Mucosa of rectum (tissue), 2 donors: Measurements from ENCODE around the gene LRRC32.

Experiments
- H3K27ac ChIP-seq, 2 donors: one replicate each; pipeline ENCODE4 v1.7.0; 2013; ENCODE audit warnings: inconsistent platforms in 2 of 2, low read depth in 2 of 2, low read length in 2 of 2
- H3K27me3 ChIP-seq, 2 donors: one replicate each; pipeline ENCODE4 v1.7.0; 2013; ENCODE audit warnings: low read length in 2 of 2; ENCODE audit not compliant: control insufficient read depth in 2 of 2, insufficient read depth in 2 of 2
- H3K36me3 ChIP-seq, 2 donors: one replicate each; pipeline ENCODE4 v1.7.0; 2013; ENCODE audit warnings: low read length in 2 of 2; ENCODE audit not compliant: control insufficient read depth in 2 of 2, insufficient read depth in 2 of 2
- H3K4me1 ChIP-seq, 2 donors: one replicate each; pipeline ENCODE4 v1.7.0; 2013; ENCODE audit warnings: low read length in 2 of 2, mild to moderate bottlenecking in 1 of 2; ENCODE audit not compliant: control insufficient read depth in 2 of 2, insufficient read depth in 2 of 2
- H3K4me3 ChIP-seq, 2 donors: one replicate each; pipeline ENCODE4 v1.7.0; 2013; ENCODE audit warnings: low read length in 2 of 2
- H3K9ac ChIP-seq, 2 donors: one replicate each; pipeline ENCODE4 v1.7.0; 2013; ENCODE audit warnings: low read length in 2 of 2, low read depth in 1 of 2, mild to moderate bottlenecking in 1 of 2
- H3K9me3 ChIP-seq, 2 donors: one replicate each; pipeline ENCODE4 v1.7.0; 2013; ENCODE audit warnings: low read length in 2 of 2; ENCODE audit not compliant: control insufficient read depth in 2 of 2
- donor health status: healthy.
- donor health status: Normal muscosa, but diverticular disease.

Gene LRRC32

DNA sequence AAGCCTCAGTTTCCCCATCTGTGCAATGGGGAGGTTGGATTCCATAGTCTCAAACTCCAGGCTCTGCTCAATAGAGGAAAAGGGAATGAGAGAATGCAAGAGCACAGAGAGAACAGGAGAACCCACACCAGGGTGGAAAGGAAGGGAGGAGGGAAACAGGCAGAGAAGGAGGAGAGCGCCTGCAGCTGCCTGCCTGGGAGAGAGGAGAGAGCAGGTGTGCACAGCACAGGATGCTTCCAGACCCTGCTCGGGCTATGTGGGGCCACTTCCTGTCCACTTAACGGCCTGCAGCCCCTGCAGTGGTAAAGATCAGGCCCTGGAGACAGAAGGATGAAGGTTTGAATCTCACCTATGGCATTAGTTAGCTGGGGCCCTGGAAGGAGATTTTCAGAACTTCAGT lies 12.3 kb downstream of the LRRC32 start:
- no peak overlapping the region for H3K9ac ChIP-seq
- H3K4me1 ChIP-seq = peaks cover 13 to 20% of the 10 kb centered on the region in 2 donors
- H3K27me3 ChIP-seq = no peaks in the 10 kb centered on the region
- no peak overlapping the region for H3K4me3 ChIP-seq
- H3K36me3 ChIP-seq = peaks cover 0 to 3% of the 10 kb centered on the region in 2 donors
- no peaks in the 10 kb centered on the region for H3K9me3 ChIP-seq
- H3K27ac ChIP-seq = no peak overlapping the region

DNA sequence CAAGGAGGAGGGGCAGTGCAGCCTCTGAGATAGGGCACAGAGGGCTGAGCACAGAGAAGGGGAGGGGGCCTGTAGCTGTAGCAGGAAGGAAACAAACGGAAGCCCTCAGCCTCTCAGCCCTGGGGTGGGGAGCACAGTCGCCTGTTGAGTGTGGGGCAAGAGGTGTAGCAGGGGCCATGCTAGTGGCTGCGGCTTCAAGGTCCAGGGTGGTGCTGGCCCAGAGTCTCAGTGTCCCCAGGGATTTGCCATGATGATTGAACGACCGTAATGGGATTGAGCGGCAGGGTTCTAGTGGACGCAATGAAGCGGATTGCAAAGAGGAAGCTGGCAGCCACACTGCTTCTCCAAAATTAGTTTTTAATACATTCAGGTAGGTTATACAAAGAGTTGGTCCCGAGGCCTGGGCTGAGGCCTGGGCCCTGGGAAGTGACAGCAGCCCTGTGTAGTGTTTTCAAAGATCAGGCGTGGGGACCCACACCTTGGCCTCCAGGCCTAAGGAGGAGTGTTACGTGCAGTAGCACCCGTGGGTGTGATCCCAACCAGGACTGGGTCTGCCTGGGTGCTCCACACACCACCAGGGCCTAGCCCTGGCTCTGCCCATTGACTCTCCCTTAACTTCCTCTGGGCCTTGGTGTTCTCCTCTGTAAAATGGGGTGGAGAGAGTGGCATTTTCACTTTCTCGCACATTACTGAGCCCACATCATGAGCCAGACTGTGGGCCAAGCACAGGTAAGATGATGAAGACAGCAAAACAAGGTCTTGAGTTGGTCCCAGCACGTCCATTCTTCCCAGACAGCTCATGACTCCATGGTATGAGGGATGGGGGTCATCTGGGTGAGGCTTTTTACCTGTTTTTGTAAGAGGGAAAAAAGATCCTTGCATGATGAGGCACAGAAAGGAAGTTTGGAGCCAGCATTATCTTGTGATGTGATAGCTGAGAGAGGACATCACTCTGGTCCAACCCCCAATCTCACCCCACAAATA lies 13.1 kb downstream of the LRRC32 start:
- H3K9me3 ChIP-seq = no peaks in the 10 kb centered on the region
- H3K27me3 ChIP-seq = no peaks in the 10 kb centered on the region
- peaks cover 0 to 3% of the 10 kb centered on the region in 2 donors for H3K36me3 ChIP-seq
- no peak overlapping the region for H3K9ac ChIP-seq
- peak overlapping the region; percentile 41 to 65 for H3K27ac ChIP-seq
- H3K4me3 ChIP-seq = no peak overlapping the region
- H3K4me1 ChIP-seq = peaks cover 13 to 22% of the 10 kb centered on the region in 2 donors

DNA sequence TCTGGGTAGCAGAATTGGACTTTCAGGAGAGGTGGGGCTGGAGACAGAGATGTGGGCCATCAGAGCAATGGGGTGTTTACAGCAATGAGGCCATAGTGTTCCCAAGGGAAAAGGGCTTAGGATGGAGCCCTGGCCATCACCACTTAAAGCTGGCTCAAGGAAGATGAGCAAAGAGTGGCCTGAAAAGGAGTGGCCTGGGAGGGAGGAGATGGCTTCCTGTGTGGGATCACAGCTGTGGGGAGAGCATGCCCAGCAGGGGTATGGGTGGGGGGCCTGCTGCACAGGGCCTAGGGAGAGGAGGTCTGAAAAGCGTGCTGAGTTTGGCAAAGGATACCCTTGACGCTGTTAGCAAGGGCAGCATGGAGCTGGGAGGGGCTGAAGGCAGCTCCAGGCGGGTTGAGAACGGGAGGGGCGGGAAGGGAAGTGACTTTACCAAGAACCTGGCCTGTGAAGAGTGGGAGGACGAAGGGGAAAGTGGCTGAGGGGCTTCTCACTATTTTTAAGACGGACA lies 13.9 kb downstream of the LRRC32 start:
- no peak overlapping the region for H3K4me3 ChIP-seq
- peaks cover 13 to 22% of the 10 kb centered on the region in 2 donors for H3K4me1 ChIP-seq
- H3K9ac ChIP-seq = no peak overlapping the region
- peak overlapping the region; percentile 41 to 65 for H3K27ac ChIP-seq
- H3K36me3 ChIP-seq = peaks cover 0 to 3% of the 10 kb centered on the region in 2 donors
- no peaks in the 10 kb centered on the region for H3K9me3 ChIP-seq
- H3K27me3 ChIP-seq = no peaks in the 10 kb centered on the region

DNA sequence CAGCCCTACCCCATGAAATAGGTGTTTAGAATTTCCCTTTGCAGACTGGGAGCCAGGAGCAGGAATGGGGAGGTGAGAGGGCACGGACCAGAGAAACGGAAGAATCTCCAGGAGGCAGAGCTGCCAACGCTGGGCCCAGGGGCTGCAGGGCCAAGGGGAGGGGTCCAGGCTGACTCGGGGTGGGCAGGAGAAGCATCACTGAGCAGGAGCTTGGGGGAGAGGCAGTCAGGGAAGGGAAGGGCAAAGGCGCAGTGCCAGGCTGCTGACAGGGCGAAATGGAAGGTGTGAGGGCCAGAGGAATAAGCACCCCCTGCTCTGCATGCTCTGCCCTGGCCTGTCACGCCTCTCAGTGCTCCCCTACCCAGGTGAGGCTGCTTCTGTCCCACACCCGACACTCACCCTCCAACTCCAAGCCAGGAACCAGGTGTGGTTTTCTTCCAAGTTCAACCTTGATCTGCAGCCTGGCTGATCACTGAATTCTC lies 14.5 kb downstream of the LRRC32 start:
- H3K4me1 ChIP-seq = peaks cover 13 to 22% of the 10 kb centered on the region in 2 donors
- no peak overlapping the region for H3K9ac ChIP-seq
- no peaks in the 10 kb centered on the region for H3K27me3 ChIP-seq
- peaks cover 0 to 3% of the 10 kb centered on the region in 2 donors for H3K36me3 ChIP-seq
- no peak overlapping the region for H3K4me3 ChIP-seq
- H3K27ac ChIP-seq = peak overlapping the region; percentile 34 to 65
- H3K9me3 ChIP-seq = no peaks in the 10 kb centered on the region

DNA sequence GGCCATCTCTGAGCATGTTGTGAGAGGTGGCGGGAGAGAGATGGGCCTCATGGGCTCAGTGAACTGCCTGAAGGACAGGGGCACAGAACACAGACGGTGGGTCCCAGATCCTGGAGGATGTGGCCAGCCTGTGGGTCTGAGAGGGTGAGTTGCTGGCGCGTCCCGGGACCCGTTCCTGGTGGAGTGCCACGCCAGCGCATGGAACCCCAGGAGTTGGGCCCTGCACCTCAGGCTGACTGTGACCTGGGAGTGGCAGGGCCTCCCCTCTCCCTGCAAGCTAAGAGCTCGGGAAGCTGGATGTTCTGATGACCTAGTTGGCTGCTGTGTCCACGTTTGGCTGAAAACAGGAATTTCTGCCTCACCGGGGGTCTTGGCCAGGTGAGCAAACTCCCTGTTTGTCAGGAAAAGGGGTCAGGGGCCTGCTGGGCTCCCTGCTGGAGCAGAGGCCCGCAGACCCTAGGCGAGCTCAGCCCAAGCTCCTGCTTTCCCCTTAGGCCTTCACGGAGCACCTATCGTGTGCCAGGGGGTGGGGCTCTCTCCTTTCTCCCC lies 15.0 kb downstream of the LRRC32 start:
- Histone ChIP-seq H3K9me3 (no peaks in the 10 kb centered on the region), H3K4me1 (peaks cover 13 to 22% of the 10 kb centered on the region in 2 donors), H3K27ac (peak overlapping the region; percentile 65 to 68), H3K36me3 (peaks cover 0 to 3% of the 10 kb centered on the region in 2 donors), H3K9ac (no peak overlapping the region), H3K27me3 (no peaks in the 10 kb centered on the region), H3K4me3 (no peak overlapping the region)

DNA sequence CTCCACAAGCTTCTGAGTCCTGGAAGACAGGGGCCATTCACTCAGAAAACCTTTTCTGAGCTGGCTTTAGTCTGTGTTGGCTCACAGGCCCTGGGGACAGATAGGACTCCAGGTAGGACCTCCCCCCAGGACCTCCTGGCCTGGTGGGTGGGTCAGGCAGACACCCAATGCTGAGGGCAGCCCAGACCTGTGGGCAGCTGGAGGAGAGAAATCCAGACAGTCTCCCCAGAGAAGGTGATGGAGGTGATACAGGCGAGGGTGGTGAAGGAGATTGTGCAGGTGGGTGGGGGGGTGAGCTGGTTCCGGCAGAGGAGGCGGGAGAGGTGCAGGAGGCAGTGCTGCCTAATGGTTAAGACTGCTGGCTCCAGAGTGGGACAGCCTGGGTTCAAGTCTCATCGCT lies 15.6 kb downstream of the LRRC32 start:
- no peak overlapping the region for H3K4me3 ChIP-seq
- H3K27ac ChIP-seq = peak overlapping the region; percentile 65 to 68
- peaks cover 0 to 3% of the 10 kb centered on the region in 2 donors for H3K36me3 ChIP-seq
- no peaks in the 10 kb centered on the region for H3K9me3 ChIP-seq
- peaks cover 13 to 22% of the 10 kb centered on the region in 2 donors for H3K4me1 ChIP-seq
- H3K9ac ChIP-seq = peak overlapping the region in 1 of 2 donors; percentile 19
- peaks cover 0 to 1% of the 10 kb centered on the region in 2 donors for H3K27me3 ChIP-seq

DNA sequence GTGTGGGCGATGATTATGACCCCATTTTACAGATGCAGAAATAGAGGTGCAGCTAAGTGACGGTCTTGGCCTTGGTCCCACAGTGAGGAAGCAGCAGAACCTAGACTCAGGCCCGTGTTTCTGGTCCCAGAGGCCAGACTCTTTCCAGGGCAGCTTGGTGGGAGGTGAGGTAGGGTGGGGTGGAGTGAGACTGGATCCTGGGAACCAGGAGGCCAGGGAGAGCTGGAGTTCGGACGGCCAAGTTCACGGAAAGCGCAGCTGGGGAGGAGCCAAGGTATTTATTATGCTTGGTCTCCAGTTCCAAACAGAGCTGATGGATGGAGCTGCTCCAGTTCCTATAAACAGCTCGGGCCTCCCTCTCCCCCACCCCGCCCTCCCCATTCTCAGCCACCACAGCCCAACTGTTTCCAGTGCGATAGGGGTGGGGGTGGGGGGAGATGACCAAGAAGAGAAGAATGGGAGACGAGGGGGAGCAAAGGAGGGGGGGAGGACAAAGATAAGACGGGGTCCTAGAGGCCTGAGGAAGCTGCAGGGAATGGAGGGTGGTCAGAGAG lies 16.2 kb downstream of the LRRC32 start:
- H3K4me1 ChIP-seq = peaks cover 13 to 22% of the 10 kb centered on the region in 2 donors
- no peak overlapping the region for H3K4me3 ChIP-seq
- peak overlapping the region; percentile 78 to 79 for H3K27ac ChIP-seq
- H3K9me3 ChIP-seq = no peaks in the 10 kb centered on the region
- H3K9ac ChIP-seq = no peak overlapping the region
- H3K27me3 ChIP-seq = peaks cover 0 to 2% of the 10 kb centered on the region in 2 donors
- H3K36me3 ChIP-seq = peaks cover 0 to 3% of the 10 kb centered on the region in 2 donors

DNA sequence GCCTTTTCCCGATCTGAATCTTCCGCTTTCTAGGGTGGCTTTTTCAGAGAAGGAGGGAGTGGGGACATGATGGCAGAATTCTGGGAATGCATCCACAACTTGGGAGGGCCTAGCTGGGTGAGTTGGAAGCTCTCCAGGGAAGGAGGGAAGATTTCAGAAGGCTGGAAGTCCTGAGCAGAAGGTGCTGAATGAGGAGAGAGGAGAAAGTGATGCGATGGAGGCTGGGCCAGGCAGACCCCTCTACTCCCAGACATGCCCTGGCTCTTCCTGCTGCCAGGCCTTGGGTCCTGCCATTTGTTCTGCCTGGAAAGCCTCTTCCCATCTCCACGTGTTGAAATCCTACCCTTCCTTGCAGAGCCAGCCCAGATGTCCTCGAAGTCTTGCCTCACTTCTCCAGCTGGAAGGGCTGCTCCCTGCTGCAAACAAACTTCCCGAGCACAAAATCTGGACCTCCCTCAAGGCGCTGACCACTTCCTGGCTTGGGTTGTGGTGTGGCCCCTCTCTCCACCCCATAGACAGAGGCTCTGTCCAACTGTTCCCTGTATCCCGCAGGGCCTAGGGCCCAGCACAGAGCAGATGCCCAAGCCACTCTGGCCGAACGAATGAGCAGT lies 16.8 kb downstream of the LRRC32 start:
- peaks cover 0 to 3% of the 10 kb centered on the region in 2 donors for H3K36me3 ChIP-seq
- H3K9me3 ChIP-seq = no peaks in the 10 kb centered on the region
- H3K4me1 ChIP-seq = peaks cover 13 to 22% of the 10 kb centered on the region in 2 donors
- peaks cover 0 to 2% of the 10 kb centered on the region in 2 donors for H3K27me3 ChIP-seq
- H3K27ac ChIP-seq = peak overlapping the region; percentile 78 to 79
- no peak overlapping the region for H3K4me3 ChIP-seq
- H3K9ac ChIP-seq = no peak overlapping the region

DNA sequence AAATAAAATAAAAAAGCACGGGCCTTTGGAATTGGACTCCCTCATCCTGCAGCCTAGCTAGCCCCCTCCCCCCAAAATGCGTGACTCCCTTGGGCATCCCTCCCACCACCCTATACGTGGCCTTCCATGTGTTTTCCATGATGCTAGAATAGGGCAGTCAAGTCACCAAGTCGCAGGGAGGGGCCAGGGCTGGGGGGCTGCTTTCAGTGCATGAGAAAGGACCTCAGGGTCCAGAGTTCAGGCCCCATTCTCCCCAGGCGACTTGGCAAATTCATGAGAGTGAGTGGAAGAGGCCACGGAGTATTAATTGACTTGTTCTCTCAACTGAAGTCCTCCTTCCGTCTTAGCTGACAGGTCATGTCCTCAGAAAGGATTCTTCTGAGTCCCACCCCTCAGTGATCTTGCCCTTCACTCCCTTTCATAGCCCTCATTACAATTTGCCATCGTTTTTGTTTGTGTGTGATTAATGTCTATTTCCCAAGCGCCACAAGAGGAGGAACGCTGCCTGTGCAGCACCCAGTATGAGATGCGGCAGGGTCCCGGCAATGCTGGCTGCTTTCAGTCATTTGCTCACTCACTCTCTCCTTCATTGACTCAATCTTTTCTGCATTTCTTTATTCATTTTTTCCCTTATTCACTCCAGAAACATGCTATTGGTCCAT lies 17.4 kb downstream of the LRRC32 start:
- Histone ChIP-seq H3K4me3 (no peak overlapping the region), H3K9ac (no peak overlapping the region), H3K4me1 (peaks cover 13 to 22% of the 10 kb centered on the region in 2 donors), H3K27ac (peak overlapping the region; percentile 78 to 79), H3K9me3 (no peaks in the 10 kb centered on the region), H3K27me3 (peaks cover 0 to 2% of the 10 kb centered on the region in 2 donors), H3K36me3 (peaks cover 0 to under 1% of the 10 kb centered on the region in 2 donors)
